GM23338 (cell line): ENCODE results near the gene CLDN24.
"Not testable (repeated sequence)": the region's sequence is repeated elsewhere in the genome, so short reads cannot be mapped to it uniquely, and the experiment has no call there.

Experiments
- EZH2 ChIP-seq: fragments of 200-600 bp; sonication (generic); IDR thresholded peaks from one replicate; pipeline ENCODE4 v1.8.0; 2017; ENCODE audit warnings: antibody characterized with exemption, mild to moderate bottlenecking, low read depth; ENCODE audit not compliant: unreplicated experiment
- EZH2phosphoT487 ChIP-seq: fragments of 200-600 bp; sonication (generic); IDR thresholded peaks from one replicate; pipeline ENCODE4 v1.8.1; 2018; ENCODE audit warnings: antibody characterized with exemption; ENCODE audit not compliant: unreplicated experiment
- JUNB ChIP-seq: IDR thresholded peaks from one replicate; pipeline ENCODE4 v1.6.1; 2016; ENCODE audit warnings: antibody characterized with exemption; ENCODE audit not compliant: unreplicated experiment
- NANOG ChIP-seq: IDR thresholded peaks from 2 replicates; pipeline ENCODE4 v1.6.1; 2016; ENCODE audit warnings: antibody characterized with exemption, borderline replicate concordance
- POLR2AphosphoS5 ChIP-seq: IDR thresholded peaks from 2 replicates; pipeline ENCODE4 v1.6.1; 2016; ENCODE audit warnings: antibody characterized with exemption, low read depth
- ZNF114 ChIP-seq: fragments of 250-450 bp; sonication (Bioruptor Pico); IDR thresholded peaks from 2 replicates; pipeline ENCODE4 v1.5.0; 2020; ENCODE audit warnings: mild to moderate bottlenecking, moderate library complexity
- TF ChIP-seq, protein P1 (sequence below), 2 experiments: fragments of 200-600 bp in 1 of 2; sonication (generic) in 1 of 2; conservative IDR thresholded peaks; 2 replicates each; pipeline versions ENCODE4 v1.5.1 to v1.6.1; 2016 to 2017; ENCODE audit warnings: antibody characterized with exemption in 2 of 2, low read depth in 2 of 2, mild to moderate bottlenecking in 2 of 2, moderate library complexity in 1 of 2

- not testable (repeated sequence) for TF ChIP-seq EZH2; EZH2phosphoT487; POLR2AphosphoS5; ZNF114 (CRISPR knock-in tag); JUNB; NANOG
- TF ChIP-seq, protein P1, sequence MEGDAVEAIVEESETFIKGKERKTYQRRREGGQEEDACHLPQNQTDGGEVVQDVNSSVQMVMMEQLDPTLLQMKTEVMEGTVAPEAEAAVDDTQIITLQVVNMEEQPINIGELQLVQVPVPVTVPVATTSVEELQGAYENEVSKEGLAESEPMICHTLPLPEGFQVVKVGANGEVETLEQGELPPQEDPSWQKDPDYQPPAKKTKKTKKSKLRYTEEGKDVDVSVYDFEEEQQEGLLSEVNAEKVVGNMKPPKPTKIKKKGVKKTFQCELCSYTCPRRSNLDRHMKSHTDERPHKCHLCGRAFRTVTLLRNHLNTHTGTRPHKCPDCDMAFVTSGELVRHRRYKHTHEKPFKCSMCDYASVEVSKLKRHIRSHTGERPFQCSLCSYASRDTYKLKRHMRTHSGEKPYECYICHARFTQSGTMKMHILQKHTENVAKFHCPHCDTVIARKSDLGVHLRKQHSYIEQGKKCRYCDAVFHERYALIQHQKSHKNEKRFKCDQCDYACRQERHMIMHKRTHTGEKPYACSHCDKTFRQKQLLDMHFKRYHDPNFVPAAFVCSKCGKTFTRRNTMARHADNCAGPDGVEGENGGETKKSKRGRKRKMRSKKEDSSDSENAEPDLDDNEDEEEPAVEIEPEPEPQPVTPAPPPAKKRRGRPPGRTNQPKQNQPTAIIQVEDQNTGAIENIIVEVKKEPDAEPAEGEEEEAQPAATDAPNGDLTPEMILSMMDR (conservative IDR thresholded peaks at IDR 0.05; ENCODE audit: low read depth in 2 of 2): not testable (repeated sequence)
Observed at GRCh38 chr4:183324056-183324455, 1.8 kb upstream of the CLDN24 start.
